Activated B cell treated with CpG ODN at 0.5 μM for 24 hours (primary cell): Measurements from ENCODE around the gene BABAM2. TPM values are rescaled to one million over a fixed set of nuclear protein-coding genes. Genes with fewer than 3 reads are reported as not detected.

ENCODE experiments used
- ATAC-seq: fragments of 200-7000 bp; cut with Tn5 transposase; one replicate; pipeline ENCODE4 v1.10.0; 2021; ENCODE audit warnings: low read depth, mild to moderate bottlenecking, moderate library complexity
- CTCF ChIA-PET: fragments of 350-600 bp; sonication (Branson Sonifier 250); formaldehyde crosslinking; loops from one replicate; lab custom pipeline; 2021; ENCODE audit warnings: antibody characterized with exemption; lab: Charles Lee
- POLR2A ChIA-PET: fragments of 350-600 bp; sonication (Branson Sonifier 250); formaldehyde crosslinking; loops from one replicate; lab custom pipeline; 2021; ENCODE audit warnings: antibody characterized with exemption; lab: Charles Lee
- DNase-seq: peaks from one replicate; pipeline ENCODE4 v3.0.0; 2022
- H3K27ac Mint-ChIP-seq: one replicate; pipeline ENCODE4 v1.8.0; 2020; ENCODE audit warnings: mixed read lengths
- H3K27me3 Mint-ChIP-seq: one replicate; pipeline ENCODE4 v1.8.0; 2021; ENCODE audit warnings: mixed read lengths
- H3K36me3 Mint-ChIP-seq: one replicate; pipeline ENCODE4 v1.8.0; 2021; ENCODE audit warnings: low read depth, mixed read lengths
- H3K4me1 Mint-ChIP-seq: one replicate; pipeline ENCODE4 v1.8.0; 2021; ENCODE audit warnings: mixed read lengths
- H3K4me3 Mint-ChIP-seq: one replicate; pipeline ENCODE4 v1.8.0; 2020; ENCODE audit warnings: mild to moderate bottlenecking, mixed read lengths
- H3K9me3 Mint-ChIP-seq: one replicate; pipeline ENCODE4 v1.8.0; 2020; ENCODE audit warnings: mixed read lengths
- CTCF ChIP-seq: fragments of 200-600 bp; IDR thresholded peaks from one replicate; pipeline ENCODE4 v1.8.0; 2022; ENCODE audit warnings: antibody characterized with exemption, mild to moderate bottlenecking
- intact Hi-C: fragments of 100-400 bp; cut with micrococcal nuclease; formaldehyde crosslinking; loops from one replicate; pipeline ENCODE4 v1.15.1; 2024
- total RNA-seq: library from RNA; stranded (reverse); gene quantifications from 2 replicates; pipeline ENCODE4 v1.2.3, GENCODE V29; 2022

The BABAM2 gene
- total RNA-seq, 1 donor from 2014 or later: 55.6 TPM

DNA sequence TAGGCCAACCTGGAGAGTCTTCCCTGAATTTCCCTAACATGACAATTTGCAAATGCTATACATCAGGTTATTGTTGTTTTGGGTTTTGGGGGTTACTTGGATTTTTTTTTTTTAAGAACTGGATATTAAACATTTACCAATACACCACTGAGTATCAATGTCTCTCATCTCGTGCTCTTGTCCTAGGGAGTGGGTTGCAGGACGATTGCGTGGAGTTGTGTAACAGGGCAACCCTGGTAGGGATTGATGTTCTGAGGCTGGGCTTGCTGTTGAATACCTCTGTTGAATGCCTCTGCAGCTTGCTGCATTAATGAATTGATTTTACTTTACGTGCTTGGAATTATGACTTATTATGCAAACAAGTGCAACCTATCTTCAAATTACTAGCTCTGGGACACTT lies 483.3 kb downstream of the BABAM2 start:
- CTCF ChIA-PET: no interaction called here
- no peak overlapping the region for H3K4me3 Mint-ChIP-seq
- H3K4me1 Mint-ChIP-seq: peaks cover 3% of the 10 kb centered on the region
- DNase-seq: no peak
- no peak for TF ChIP-seq CTCF
- ATAC-seq: no peak
- intact Hi-C loops: no loop called here
- no peaks in the 10 kb centered on the region for H3K36me3 Mint-ChIP-seq
- POLR2A ChIA-PET: no interaction called here
- H3K27ac Mint-ChIP-seq: no peak overlapping the region
- no peaks in the 10 kb centered on the region for H3K9me3 Mint-ChIP-seq
- H3K27me3 Mint-ChIP-seq: peaks cover 3% of the 10 kb centered on the region

DNA sequence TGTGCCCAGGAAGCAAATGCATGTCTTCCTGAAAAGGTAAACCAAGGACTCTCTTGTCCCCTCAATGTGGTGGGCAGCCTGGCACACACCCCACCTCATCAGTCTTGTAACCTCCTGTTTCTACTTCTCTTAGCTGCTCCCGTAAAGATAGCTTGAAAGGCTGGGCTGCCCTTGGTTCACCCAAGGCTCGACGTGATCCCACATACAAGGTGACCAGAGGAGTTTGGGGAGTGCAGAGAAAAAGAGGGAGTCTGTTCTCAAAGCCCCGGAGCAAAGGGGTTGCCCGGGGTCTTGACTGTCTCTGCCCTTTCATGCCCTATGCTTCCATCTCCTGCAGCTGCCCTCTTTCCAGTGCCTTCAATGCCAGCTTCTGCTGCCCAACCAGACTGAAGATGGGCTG lies 483.8 kb downstream of the BABAM2 start:
- POLR2A ChIA-PET: no interaction called here

GRCh38 chr2:28375236-28375635 lies 484.7 kb downstream of the BABAM2 start:
- H3K9me3 Mint-ChIP-seq: no peaks in the 10 kb centered on the region
- ATAC-seq: no peak
- no peaks in the 10 kb centered on the region for H3K36me3 Mint-ChIP-seq
- peaks cover 3% of the 10 kb centered on the region for H3K27me3 Mint-ChIP-seq
- intact Hi-C loops: no loop called here
- ChIA-PET CTCF (no interaction called here), POLR2A (no interaction called here)
- H3K4me3 Mint-ChIP-seq: no peak overlapping the region
- no peak overlapping the region for H3K27ac Mint-ChIP-seq
- no peak for DNase-seq
- peaks cover 8% of the 10 kb centered on the region for H3K4me1 Mint-ChIP-seq
- no peak for TF ChIP-seq CTCF

More for the DNA sequence above, 483.8 kb downstream of the BABAM2 start:
- intact Hi-C loops: no loop called here
- Mint-ChIP-seq H3K27me3 (peaks cover 3% of the 10 kb centered on the region), H3K4me1 (peaks cover 8% of the 10 kb centered on the region), H3K9me3 (no peaks in the 10 kb centered on the region), H3K4me3 (no peak overlapping the region), H3K36me3 (no peaks in the 10 kb centered on the region), H3K27ac (no peak overlapping the region)
- no peak for DNase-seq
- CTCF ChIA-PET: no interaction called here
- no peak for TF ChIP-seq CTCF
- no peak for ATAC-seq

GRCh38 chr2:28375742-28376631 lies 485.5 kb downstream of the BABAM2 start:
- TF ChIP-seq CTCF: no peak
- Mint-ChIP-seq H3K4me3 (no peak overlapping the region), H3K36me3 (no peaks in the 10 kb centered on the region), H3K4me1 (peaks cover 8% of the 10 kb centered on the region), H3K27me3 (no peaks in the 10 kb centered on the region), H3K9me3 (no peaks in the 10 kb centered on the region), H3K27ac (no peak overlapping the region)
- CTCF ChIA-PET: no interaction called here
- ATAC-seq: no peak
- POLR2A ChIA-PET: no interaction called here
- intact Hi-C loops: no loop called here
- no peak for DNase-seq

GRCh38 chr2:28377195-28377816 lies 486.8 kb downstream of the BABAM2 start:
- H3K9me3 Mint-ChIP-seq: no peaks in the 10 kb centered on the region
- ATAC-seq: no peak
- no peak overlapping the region for H3K27ac Mint-ChIP-seq
- no peak overlapping the region for H3K4me3 Mint-ChIP-seq
- peaks cover 8% of the 10 kb centered on the region for H3K4me1 Mint-ChIP-seq
- TF ChIP-seq CTCF: no peak
- H3K36me3 Mint-ChIP-seq: no peaks in the 10 kb centered on the region
- POLR2A ChIA-PET: no interaction called here
- no peaks in the 10 kb centered on the region for H3K27me3 Mint-ChIP-seq
- intact Hi-C loops: no loop called here
- CTCF ChIA-PET: no interaction called here
- no peak for DNase-seq
